DMS53 treated with DMSO at 0.1 percent for 48 hours (cell line): ENCODE measurements around the gene UBE2E2.

Source experiments
- DNase-seq: peaks from one replicate; lab custom pipeline; 2025; ENCODE audit not compliant: unreplicated experiment; lab: John Stamatoyannopoulos, UW

Gene UBE2E2

DNA sequence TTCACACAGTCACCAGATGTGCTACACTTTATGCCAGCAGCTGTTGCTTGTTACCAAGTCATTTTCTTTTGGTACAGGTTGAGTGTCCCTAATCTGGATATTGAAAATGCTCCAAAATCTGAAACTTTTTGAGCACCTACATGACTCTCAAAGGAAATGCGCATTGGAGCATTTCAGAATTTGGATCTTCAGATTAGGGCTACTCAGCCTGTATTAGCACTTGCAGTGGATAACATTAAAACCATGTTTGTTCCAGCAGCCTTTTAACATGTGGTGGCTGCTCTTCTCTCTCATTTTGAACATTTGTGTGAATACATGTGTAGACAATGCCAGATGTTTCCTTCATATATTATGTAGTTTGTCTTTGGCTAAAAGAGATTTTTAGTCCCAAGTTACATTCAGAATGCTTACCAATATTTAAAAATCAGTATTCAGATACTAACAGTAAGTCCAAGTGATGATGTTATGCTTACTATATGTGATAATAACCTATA, 371.7 kb downstream of the UBE2E2 start:
- DNase-seq: no peak

DNA sequence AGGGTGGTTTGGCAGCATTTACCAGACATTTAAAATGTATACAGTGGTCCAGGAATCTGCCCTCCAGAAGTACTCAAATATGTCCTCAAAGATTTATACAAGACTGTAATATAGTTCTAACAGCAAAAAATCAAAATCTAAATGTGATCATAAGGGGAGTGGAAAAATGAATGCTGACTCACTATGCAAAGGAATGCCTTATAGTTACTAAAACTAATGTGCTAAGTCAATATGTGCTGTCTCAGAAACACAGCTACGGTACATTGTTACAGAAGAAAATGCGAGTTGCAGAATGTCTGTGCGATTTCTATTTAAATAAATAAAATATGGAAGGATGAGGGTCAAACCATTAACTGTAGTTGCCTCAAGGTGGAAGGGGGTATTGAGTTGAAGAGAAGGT, 372.6 kb downstream of the UBE2E2 start:
- DNase-seq: no peak

DNA sequence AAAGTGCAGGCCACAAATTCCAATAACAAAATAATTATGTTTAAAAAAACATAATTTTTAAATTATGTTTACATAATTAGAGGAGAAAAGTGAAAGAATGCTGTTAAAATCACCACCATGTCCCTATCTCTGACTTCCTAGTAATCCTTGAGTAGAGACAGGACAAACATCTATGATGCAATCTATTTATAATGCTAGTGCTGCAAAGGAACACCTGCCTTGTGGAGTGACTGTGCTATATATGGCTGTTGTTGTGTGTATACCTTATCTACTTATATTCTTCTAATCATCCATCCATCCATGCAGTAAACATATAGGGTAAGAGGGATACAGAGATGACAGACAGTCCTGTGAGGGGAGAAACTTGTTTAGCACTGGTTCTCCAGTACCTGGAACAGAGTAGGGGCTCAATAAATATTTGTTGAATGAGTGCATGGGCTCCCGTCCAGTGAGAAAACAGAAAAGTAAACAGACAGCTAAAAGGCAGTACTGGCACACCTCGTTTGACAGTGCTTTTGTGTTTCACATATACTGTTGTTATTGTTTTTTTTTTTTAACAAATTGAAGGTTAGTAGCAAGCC, 373.3 kb downstream of the UBE2E2 start:
- DNase-seq: peak; percentile 69

DNA sequence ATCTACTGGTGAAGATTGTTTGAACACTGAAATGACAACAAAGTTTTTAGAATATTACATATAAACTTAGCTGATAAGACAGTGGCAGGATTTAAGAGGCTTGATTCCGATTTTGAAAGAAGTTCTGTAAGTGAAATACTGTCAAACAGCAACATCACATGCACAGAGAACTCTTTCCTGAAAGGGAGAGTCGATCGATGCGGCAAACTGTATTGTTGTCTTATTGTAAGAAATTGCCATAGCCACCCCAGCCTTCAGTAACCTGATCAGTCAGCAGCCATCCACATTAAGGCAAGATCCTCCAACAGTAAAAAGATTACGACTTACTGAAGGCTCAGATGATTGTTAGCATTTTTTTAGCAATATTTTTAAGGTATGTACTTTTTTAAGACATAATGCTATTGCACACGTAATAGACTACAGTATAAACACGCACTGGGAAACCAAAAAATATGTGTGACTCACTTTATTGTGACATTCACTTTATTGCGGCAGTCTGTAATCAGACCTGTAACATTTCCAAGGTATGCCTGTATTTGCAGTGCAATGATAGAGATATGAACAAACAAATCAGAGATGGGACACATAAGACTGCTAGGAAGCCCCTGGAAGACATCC, 377.1 kb downstream of the UBE2E2 start:
- DNase-seq: no peak

DNA sequence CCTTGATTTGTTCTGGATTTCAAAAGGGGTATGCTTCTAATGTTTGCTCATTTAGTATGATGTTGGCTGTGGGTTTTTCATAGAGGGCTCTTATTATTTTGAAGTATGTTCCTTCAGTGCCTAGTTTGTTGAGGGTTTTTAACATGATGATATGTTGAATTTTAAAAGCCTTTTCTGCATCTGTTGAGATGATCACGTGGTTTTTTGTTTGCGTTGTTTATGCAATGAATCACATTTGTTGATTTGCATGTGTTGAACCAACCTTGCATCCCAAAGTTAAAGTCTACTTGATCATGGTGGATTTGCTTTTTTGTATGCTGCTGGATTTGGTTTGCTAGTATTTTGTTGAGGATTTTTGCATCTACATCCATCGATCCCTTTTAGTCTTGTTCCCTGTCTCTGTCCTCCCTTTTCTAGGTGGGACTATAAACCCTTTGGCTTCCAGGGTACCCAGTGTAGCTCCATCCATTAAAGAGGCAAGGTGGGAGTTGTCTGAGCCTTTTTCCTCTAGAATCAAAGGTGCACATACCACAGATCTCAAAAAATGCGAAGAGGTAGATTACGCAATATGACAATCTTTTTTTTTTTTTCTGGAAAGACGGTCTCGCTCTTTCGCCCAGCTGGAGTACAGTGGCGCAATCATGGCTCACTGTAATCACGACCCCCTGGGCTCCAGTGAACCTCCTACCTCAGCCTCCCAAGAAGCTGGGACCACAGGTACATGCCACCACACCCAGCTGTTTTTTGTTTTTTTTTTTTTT, 381.0 kb downstream of the UBE2E2 start:
- no peak for DNase-seq

DNA sequence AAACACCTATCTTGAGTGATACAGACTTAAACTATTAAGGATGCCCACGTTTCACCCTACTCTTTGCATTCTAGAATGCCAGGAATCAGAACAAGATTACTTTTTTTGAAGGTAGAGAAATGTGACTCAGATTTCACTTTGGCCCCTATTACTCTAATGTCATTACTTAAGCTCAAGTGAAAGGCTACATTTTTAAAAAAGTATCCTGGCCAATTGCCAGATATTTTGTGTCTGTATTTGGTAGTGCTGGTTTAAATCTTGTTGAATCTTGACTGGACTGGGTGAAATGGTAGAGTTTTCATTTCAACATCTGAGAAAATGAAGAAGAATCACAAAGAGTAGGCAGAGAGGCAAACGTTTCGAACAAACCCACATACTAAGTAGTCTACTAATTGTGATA, 384.4 kb downstream of the UBE2E2 start:
- no peak for DNase-seq

DNA sequence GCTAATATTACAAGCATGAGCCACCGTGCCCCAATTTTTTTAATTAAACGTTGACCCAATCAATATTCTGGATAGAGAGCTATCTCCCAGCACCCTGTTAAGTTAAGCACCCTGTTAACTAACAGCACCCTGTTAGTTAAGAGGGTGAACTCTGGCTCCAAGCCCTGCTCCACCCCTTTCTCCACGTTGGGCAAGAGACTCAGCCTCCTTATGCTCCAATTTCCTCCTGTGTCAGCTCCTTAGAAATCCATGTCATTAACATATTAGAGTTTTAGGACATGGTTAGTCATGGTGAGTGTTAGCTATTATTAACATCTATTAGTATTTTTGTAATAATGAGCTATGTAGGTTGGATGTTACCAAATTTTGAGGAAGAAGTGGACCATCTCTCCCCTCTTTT, 385.4 kb downstream of the UBE2E2 start:
- no peak for DNase-seq

DNA sequence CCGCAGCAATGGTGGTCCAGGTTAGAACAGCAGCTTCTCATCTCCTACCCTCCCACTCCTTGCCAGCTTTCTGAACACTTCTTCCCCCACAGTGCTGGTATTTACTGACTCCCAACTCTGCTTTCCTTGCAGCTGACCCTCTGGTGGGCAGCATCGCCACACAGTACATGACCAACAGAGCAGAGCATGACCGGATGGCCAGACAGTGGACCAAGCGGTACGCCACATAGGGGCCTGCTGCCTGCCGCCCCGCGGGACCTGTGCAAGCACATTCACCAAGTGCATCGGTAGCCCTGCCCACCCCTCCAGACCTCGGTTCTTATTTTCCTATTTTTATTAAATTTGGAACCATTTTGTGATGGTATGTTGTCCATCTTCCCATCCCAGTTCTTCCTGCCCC, 386.5 kb downstream of the UBE2E2 start:
- no peak for DNase-seq

DNA sequence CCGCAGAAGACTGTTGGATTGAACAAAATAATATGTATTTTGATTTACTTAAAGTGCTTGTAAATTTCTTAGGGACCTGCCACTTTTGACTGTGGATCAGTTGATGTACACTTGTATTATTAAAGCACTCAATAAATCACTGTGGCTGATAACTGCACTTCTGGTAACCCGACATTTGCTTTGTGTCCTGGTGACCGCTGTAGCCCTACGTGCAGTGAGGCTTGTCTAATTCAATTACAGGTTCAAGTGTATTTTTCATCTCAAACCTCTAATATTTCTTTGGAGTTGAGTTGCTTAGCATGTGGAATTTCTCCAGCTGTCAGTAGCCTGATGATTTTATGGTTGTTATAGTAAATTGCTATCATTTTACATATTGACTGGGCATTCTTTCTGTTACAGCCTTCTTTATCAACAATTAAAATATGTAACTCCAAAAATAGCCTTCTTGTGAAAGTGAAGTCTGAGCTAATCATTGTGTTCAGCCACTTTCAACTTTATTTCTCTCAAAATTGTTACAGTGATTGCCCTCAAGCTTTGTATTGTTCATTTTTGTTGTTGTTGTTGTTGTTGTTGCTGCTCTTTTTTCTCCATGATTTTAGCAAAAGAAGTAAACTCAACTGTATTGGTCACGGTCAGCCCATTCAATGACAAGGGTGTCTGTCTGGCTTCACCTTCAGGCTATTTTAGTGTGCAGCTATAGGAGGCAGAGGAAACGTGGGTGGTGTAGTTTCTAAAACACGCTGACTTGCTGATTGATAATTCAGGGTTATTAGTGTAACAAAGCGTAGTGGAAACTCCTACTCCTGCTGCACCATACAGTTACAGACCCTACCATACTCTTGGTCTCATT, 387.5 kb downstream of the UBE2E2 start:
- DNase-seq: no peak

DNA sequence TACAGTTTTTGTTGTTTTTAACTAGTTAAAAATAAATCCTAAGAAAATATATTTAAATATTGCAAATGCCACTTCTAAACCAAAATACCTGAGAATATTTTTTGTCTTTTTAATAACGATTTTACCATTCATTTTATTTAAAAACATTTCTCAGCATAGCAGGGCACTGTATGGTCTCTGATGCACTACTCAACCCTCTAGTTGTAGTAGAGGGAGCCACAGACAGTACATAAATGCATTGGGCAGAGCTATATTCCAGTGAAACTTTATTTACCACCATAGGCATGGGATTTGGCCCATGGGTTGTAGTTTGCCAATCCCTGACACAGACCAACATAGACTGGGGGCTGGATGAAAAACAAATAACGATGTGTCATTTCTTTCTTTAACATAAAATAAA, 388.2 kb downstream of the UBE2E2 start:
- no peak for DNase-seq

DNA sequence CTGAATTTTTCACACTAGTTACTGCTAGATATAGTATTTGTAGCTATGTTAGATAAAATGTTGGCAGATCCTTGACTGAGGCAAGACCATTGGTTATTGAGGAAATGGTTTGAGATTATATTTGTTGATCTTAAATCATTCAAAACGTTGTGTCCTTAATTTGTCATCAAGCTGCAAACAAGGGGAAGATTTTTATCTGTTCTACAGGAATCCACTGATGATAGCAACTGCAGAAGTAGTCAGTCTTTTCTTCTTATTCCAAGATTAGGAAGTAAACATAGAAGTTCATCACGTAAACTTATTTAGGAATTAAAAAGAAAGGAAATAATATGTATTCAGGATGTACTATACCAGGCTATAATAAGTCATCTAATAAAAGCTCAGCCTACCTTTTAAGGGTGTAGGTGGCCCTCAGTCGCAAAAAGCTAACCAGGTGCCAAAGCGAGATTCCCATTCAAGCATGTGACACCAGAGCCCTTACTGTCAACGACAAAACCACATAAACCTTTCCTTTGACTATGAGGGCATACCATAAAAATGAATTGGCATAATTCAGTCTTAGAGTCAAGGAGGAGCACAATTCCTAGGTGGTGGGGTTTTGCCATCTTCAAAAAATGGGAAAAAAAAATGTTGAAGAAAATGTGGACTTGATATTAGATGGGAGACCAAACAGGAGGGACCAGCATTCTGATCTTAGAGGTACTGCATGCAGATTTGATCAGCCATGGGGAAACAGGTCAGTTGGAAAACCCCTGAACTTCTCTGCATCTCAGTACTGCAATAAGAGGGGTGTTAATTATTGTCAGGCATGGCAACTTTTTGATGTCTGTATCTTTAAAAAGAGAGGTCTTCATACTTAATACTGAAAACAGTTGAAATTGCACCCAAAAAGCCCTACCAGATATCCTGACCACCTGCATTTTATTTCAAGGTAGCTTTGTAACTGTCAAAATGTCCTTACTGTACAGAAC, 390.1 kb downstream of the UBE2E2 start:
- no peak for DNase-seq

DNA sequence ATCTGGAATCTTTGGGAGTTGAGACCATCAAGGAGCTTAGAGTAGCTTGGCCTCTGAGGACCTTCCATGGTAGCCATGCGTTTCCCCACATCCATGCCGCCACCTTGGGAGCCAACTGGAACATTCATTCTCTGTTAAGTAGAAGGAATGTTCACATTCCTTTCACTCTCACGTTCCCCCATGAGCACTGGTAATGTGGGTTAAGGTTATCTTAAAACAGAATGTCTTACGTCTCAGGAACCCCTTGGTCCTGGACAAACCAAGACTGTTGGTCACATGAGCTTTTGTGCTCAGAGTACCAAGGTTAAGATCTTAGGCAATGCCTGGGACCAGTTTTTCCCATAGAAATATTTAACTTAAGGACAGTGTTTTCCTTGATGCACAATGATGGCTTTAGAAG, 390.9 kb downstream of the UBE2E2 start:
- no peak for DNase-seq

DNA sequence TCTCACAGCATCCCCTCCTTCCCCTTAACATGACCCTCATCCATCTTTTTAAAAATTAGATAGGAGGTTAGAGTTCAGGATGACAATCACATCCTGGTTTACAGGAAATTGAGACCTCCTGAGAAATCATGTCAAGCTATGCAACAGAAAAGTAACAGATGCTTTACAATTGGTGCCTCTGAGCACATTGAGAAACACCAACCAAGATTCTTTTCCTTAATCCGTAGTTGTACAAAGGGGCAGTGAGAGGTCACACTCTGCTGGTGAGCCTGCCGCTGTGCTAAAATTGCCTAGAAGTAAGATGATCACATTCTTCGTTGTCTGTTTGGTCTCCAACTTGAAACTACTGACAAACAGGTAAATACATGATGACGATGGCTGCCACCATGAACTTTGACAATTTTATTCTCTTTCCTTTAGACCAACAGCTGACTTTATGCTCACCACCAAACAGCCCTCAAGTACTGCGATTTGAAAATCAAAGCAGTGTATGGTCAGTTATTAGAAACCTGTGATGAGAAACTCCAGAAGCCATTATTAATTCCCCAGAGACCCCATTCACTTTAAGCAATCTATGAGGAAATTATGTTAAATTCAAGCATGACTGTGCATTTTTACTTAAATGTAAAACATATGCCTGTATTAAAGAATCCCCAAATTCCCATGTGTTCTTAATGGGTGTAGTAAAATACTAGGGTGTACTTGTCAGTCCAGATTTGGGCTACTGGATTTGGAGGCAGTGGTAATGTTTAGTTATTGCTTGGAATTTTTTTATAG, 392.0 kb downstream of the UBE2E2 start:
- no peak for DNase-seq

DNA sequence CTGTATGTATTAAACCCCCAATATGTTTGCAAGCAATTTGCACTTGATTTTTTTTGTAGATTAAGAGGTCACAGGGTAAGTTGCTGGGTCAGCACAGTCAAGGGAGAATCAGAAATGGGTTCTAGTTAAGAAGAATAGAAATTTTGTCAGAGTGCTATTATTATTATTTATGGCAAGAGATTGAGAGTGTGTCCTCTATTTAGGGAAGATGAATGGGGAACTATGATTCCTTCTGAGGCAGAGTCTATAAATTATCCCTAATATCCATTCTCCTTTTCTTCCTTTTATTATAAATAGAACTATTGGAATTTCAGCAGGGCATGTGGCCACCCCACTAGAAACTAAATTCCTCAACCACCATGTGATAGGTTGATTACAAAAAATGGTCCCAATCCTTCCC, 392.7 kb downstream of the UBE2E2 start:
- DNase-seq: no peak

DNA sequence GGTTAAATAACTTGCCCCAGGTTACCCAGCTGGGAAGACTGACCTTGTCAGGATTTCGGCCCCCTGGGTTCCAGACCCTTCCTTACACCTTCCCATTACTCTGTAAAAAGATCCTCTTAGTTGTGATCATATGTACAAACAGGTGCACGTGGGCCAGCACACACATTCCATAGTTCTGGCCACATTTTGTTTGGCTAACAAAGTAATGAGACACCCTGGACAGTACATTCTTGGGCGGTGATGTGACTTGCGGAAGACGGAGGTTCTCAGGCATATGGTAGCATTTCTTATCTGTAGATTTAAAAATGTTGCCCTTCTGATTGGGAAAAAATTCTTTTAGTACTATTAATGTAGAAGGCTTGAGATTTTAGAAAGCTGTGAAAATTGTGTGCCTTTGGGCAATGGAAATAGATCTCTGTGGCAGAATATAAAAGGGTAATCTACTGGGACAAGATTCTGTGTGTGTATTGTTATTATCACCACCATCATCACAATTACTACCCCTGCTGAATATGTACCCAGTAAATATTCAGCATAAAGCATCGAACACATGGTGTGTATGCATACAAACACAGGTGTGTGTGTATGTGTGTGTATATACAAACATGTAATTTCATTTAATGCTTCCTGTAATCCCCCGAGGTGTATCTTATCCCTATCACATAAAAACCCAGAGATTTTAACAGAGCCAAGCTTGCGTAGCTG, 397.2 kb downstream of the UBE2E2 start:
- DNase-seq: no peak

DNA sequence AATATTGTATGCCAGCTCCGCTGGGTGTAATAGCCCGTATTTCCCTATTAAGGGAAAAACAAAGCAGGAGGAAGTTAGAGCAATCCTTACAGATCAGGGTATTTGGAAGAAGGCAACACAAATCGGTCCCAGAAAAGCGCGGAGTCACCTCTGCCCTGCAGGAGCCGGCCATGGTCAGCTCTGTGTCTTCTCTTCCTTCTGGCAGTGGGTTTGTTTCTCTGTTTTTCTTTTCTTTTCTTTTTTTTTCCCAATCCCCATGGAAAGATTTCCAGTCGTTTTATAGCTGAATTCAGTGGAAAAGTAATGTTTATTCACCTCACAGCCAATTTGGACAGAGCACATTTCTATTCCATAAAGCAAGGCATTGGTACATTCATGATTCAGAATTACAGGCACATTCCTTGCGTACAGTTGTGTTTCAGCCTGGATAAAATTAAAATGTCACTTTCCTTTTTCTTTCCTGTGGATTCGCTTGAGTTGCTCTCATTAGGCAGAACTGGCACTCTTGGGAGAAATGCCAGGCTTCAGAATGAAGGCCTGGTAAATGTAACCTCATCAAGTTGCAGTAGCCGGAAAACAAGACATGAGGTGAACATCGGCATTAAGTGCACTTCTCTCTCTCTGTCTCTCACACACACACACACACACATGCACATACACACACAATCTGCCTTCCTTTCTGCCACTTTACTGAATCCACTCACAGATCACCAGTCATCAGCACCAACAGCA, 398.1 kb downstream of the UBE2E2 start:
- no peak for DNase-seq

DNA sequence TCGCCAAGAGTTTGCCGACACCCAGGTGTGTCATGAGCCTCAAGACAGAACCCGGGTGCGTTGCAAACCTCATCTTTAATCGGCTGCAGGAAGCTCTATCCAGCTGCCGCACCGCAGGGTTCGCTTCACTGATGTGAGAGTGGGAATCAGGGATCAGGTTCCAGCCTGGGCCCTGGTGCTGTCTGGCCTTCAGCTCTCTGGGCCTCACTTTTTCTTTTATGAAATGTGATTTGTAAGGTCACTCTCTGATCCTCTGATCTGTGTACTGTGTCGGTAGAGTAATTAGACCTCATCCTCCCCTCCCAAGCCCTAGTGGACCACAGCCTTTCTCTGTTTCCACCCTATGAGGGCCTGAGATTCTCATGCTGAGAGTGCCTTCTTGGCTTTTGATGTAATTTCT, 399.8 kb downstream of the UBE2E2 start:
- no peak for DNase-seq

DNA sequence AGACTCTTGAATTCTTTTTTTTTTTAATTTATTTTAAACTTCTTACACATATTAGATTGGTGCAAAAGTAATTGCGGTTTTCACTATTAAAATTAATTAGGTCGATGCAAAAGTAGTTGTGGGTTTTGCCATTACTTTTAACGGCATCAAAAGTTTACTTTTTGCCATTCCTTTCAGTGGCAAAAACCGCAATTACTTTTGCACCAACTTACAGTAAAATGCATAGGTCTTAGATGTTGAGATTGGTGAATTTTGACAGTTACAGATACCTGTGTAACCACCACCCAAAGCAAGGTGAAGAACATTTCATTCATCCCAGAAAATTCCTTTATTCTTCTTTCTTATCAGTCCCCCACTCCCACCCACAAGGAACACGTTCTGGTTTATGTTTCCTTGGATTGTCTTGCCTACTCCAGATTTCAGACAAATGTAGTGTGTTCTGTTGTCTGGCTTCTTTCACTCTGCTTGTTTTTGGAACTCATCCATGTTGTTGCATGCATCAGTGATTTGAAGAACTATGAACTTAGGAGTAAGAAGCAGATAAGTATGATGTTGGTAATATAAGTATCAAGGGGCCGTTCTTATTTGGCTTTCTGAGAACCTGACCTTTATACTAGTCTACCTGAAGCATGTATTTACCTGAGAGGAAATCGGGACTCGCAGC, 404.2 kb downstream of the UBE2E2 start:
- DNase-seq: no peak
